GM18526 (cell line): ENCODE data around the gene PYURF.

Experiments
- POLR2A ChIP-seq: IDR thresholded peaks from 3 replicates; pipeline ENCODE4 v1.6.1; 2011; ENCODE audit not compliant: insufficient read length; ENCODE audit errors: extremely low read depth

PYURF gene

DNA sequence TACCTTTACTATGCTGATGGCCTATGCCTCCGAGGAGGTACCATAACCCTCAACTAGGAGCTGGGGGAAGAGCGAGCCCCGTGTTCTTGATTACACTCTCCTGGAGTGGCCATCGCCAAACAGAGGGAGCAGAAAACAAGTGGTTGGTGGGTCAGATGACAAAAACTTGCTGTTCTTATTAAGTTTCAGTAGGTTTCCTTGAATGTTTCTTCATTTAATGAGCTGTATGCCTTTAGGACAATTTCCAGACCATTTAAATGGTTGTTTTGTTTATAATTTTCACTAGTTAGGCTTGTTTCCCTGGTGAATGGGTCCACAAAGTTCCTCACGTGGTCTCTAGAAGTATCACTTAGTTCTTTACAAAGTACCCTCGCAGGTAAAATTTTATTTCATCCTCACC lies 4.7 kb downstream of the PYURF start:
- no peak for TF ChIP-seq POLR2A

DNA sequence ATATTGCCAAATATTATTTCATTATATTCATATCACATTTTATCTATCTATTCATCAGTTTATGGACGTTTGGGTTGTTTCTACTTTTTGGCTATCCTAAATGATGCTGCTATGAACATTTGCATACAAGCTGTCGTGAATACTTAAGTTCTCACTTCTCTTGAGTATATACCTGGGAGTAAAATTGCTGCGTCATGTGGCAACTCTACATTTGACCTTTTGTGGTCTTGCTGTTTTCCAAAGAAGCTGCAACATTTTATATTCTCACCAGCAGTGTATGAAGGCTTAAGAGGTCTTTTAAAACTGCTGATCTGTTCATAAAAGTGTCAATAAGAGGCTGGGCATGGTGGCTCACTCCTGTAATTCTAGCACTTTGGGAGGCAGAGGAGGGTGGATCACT lies 5.8 kb downstream of the PYURF start:
- no peak for TF ChIP-seq POLR2A

DNA sequence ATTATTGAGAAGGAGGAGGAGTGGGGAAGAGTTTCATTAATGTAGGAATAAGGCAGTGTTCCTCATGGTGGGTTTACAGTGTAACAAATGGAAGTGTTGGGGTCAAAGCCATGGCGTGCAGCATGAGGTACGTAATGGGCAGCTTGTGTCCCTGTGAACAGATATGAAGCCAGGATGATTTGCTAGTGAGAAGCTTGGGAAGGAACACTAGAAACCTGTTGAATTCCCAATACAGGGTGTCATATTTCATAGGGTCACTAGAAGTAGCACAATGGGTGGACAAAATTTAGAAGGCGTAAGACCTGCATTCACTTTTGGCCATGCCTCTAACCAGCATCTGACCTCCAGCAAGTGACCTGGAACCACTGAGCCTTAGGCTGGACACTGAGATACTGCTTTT lies 6.8 kb downstream of the PYURF start:
- TF ChIP-seq POLR2A, result no peak

DNA sequence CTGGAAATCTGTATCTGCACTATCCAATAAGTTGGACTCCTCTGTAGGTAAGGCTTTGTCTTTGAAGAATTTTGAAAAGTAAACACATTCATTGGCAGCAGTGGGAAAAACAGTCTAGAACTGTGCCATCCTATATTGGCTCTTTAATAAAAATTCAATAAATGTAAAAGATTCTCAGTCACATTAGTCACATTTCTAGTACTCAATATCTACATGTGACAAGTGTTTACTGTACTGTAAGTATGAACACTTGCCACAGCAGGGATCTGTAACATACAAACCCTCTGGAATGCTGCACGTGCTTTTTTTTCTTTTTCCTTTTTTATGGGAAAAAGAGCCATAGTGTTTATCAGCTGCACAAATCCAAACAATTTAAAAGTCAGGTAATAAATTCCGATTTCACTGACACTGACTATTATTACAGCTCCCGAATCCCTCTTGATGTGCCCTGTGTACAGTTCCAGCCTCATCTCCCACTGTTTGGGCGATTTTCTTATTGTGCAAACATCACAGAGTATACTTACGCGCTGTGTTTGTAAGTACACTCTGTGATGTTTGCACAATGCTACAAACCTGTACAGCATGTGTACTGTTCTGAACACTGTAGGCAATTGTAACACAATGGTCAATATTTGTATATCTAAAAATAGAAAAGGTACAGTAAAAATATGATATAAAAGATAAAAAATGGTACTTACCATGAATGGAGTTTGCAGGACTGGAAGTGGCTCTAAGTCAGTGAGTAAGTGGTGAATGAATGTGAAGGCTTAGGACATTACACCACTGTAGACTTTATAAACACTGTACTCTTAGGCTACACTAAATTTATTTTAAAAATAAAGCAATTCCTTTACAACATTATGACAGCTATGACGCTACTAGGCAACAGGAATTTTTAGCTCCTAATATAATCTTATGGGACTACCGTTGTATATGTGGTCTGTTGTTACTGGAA lies 8.7 kb downstream of the PYURF start:
- no peak for TF ChIP-seq POLR2A

DNA sequence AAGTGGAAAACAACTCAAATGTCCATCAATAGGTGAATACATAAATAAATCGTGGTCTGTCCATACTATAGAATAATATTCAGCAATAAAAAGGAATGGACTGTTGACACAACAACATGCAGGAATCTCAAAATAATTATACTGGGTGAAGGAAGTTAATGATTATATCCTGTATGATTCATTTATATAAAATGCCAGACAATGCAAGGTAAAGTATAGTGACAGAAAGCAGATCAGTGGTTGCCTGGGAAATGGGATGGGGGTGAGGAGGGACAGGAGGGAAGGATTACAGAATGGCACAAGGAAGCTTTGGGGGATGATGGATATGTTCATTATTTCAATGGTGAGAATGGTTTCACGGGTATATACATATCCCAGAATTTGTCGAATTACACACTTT lies 12.3 kb downstream of the PYURF start:
- no peak for TF ChIP-seq POLR2A

GRCh38 chr4:88503344-88503743 lies 20.2 kb downstream of the PYURF start:
- TF ChIP-seq POLR2A, result no peak

- TF ChIP-seq POLR2A, result no peak
These were observed 25.6 kb downstream of the PYURF start for GRCh38 chr4:88497859-88498409.

DNA sequence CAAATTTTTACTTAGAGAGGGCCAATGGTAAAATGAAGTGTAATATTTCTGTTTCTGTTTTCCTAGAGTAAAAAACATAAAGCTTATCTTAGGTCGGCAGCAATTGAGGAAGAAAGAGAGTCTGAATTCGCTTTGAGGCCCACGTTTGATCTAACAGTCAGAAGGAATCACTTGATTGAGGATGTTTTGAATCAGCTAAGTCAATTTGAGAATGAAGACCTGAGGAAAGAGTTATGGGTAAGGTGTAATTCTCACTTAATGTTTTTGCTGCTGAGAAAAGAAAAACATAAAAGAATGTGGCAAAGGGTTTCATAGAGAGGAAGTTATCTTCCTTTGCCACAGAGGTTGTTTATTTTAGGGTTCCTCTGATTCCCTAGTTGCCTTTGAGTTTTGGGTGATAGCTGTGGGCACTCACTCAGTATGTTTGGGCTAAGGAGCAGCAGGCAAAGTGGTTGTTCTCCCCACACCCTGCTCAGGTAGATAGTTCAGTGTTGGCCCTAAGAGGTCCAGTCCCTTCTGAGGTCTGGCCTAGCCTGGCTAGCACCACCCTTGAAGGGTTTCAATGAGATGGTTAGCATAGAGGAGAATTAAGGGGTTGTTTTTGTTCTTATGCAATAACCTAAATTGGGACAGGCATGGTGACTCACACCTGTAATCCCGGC lies 34.3 kb downstream of the PYURF start:
- TF ChIP-seq POLR2A, result no peak

GRCh38 chr4:88481537-88481936 lies 42.0 kb downstream of the PYURF start:
- TF ChIP-seq POLR2A, result no peak

DNA sequence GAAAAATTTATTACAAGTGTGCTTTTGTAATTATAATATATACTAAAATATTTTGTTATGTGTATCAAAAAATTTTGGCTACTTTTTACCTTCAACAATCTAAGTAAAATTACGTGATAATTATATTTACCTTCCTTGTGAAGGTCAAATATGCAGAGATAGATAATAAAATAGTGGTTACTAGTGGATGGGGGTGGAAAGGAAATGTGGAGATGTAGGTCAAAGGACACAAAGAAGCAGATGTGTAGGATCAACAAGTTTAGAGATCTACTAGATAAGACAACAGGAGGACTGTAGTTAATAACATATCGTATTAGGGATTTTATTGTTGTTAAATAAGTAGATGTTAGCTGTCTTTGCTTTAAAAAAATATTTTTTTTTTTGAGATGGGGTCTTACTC lies 45.3 kb downstream of the PYURF start:
- no peak for TF ChIP-seq POLR2A

- TF ChIP-seq POLR2A, result no peak
These were observed 46.2 kb downstream of the PYURF start for GRCh38 chr4:88477229-88477860.
